ENCODE data around the gene ZNF565. TPM values are rescaled to one million over a fixed set of nuclear protein-coding genes. Genes with fewer than 3 reads are reported as not detected.

The ZNF565 gene
- 2.1 and 2.4 TPM in 2 replicates for total RNA-seq

- Mint-ChIP-seq H3K27ac (no peak within 1 kb of the TSS), H3K36me3 (ENCODE audit: low read depth) (peaks cover 13% of the 10 kb centered on the region), H3K9me3 (peaks cover 9% of the 10 kb centered on the region), H3K4me1 (ENCODE audit: low read depth) (no peaks in the 10 kb centered on the region), H3K4me3 (no peak within 1 kb of the TSS), H3K27me3 (ENCODE audit: insufficient read depth) (no peaks in the 10 kb centered on the region)
- intact Hi-C loops (cut with micrococcal nuclease) = loop anchor here (1.0 to 10.0 kb wide), 23 partner anchors 73 to 1253 kb away; partner anchors contain the start of genes ALKBH6, IGFLR1, TBCB and THAP8
- peak; percentile 94 for DNase-seq (ENCODE audit: low spot score)
Observed at GRCh38 chr19:36214386-36215275, at the start of gene ZNF565, which contains the start of gene ZNF146. ZNF565 (minus strand) TSS chr19:36214665; CDS start chr19:36201985, 12,680 bp downstream. ZNF146 (plus strand) TSS chr19:36215106; CDS start chr19:36236441, 21,335 bp downstream.

GRCh38 chr19:36259211-36259610 is 44.7 kb upstream of the ZNF565 start:
- intact Hi-C loops (cut with micrococcal nuclease) = no loop called here
- Mint-ChIP-seq H3K27ac (no peak overlapping the region), H3K4me3 (no peak overlapping the region), H3K27me3 (ENCODE audit: insufficient read depth) (no peaks in the 10 kb centered on the region), H3K4me1 (ENCODE audit: low read depth) (no peaks in the 10 kb centered on the region), H3K9me3 (peaks cover 20% of the 10 kb centered on the region), H3K36me3 (ENCODE audit: low read depth) (peaks cover 6% of the 10 kb centered on the region)
- DNase-seq (ENCODE audit: low spot score) = no peak

- intact Hi-C loops (cut with micrococcal nuclease) = no loop called here
- DNase-seq (ENCODE audit: low spot score) = no peak
- H3K36me3 Mint-ChIP-seq (ENCODE audit: low read depth) = peaks cover 6% of the 10 kb centered on the region
Observed at GRCh38 chr19:36258028-36258875, 43.8 kb upstream of the ZNF565 start.

GRCh38 chr19:36257520-36257876 is 43.0 kb upstream of the ZNF565 start:
- H3K36me3 Mint-ChIP-seq (ENCODE audit: low read depth) = peaks cover 6% of the 10 kb centered on the region
- no peak for DNase-seq (ENCODE audit: low spot score)
- intact Hi-C loops (cut with micrococcal nuclease) = no loop called here
- no peaks in the 10 kb centered on the region for H3K27me3 Mint-ChIP-seq (ENCODE audit: insufficient read depth)
- peaks cover 20% of the 10 kb centered on the region for H3K9me3 Mint-ChIP-seq
- H3K4me3 Mint-ChIP-seq = no peak overlapping the region
- H3K27ac Mint-ChIP-seq = no peak overlapping the region
- H3K4me1 Mint-ChIP-seq (ENCODE audit: low read depth) = no peaks in the 10 kb centered on the region

More at GRCh38 chr19:36258028-36258875, 43.8 kb upstream of the ZNF565 start:
- Mint-ChIP-seq H3K4me3 (no peak overlapping the region), H3K27me3 (ENCODE audit: insufficient read depth) (no peaks in the 10 kb centered on the region), H3K27ac (no peak overlapping the region), H3K9me3 (peaks cover 20% of the 10 kb centered on the region), H3K4me1 (ENCODE audit: low read depth) (no peaks in the 10 kb centered on the region)

- no peak for DNase-seq (ENCODE audit: low spot score)
- intact Hi-C loops (cut with micrococcal nuclease) = no loop called here
- Mint-ChIP-seq H3K27ac (no peak overlapping the region), H3K27me3 (ENCODE audit: insufficient read depth) (no peaks in the 10 kb centered on the region), H3K4me3 (no peak overlapping the region), H3K36me3 (ENCODE audit: low read depth) (peaks cover 6% of the 10 kb centered on the region), H3K9me3 (peaks cover 25% of the 10 kb centered on the region), H3K4me1 (ENCODE audit: low read depth) (no peaks in the 10 kb centered on the region)
Observed at GRCh38 chr19:36256853-36257519, 42.5 kb upstream of the ZNF565 start.

GRCh38 chr19:36256064-36256463 is 41.6 kb upstream of the ZNF565 start:
- H3K36me3 Mint-ChIP-seq (ENCODE audit: low read depth) = peaks cover 6% of the 10 kb centered on the region
- no peak overlapping the region for H3K4me3 Mint-ChIP-seq
- peaks cover 32% of the 10 kb centered on the region for H3K9me3 Mint-ChIP-seq

GRCh38 chr19:36255316-36255715 is 40.9 kb upstream of the ZNF565 start:
- Mint-ChIP-seq H3K4me1 (ENCODE audit: low read depth) (no peaks in the 10 kb centered on the region), H3K27ac (no peak overlapping the region), H3K27me3 (ENCODE audit: insufficient read depth) (no peaks in the 10 kb centered on the region), H3K4me3 (no peak overlapping the region), H3K36me3 (ENCODE audit: low read depth) (peaks cover 6% of the 10 kb centered on the region), H3K9me3 (peaks cover 32% of the 10 kb centered on the region)
- intact Hi-C loops (cut with micrococcal nuclease) = no loop called here
- DNase-seq (ENCODE audit: low spot score) = no peak

More at GRCh38 chr19:36256064-36256463, 41.6 kb upstream of the ZNF565 start:
- DNase-seq (ENCODE audit: low spot score) = no peak
- Mint-ChIP-seq H3K27me3 (ENCODE audit: insufficient read depth) (no peaks in the 10 kb centered on the region), H3K27ac (peak overlapping the region; percentile 35), H3K4me1 (ENCODE audit: low read depth) (no peaks in the 10 kb centered on the region)
- intact Hi-C loops (cut with micrococcal nuclease) = no loop called here

GRCh38 chr19:36254848-36255247 is 40.4 kb upstream of the ZNF565 start:
- H3K4me1 Mint-ChIP-seq (ENCODE audit: low read depth) = no peaks in the 10 kb centered on the region
- intact Hi-C loops (cut with micrococcal nuclease) = no loop called here
- DNase-seq (ENCODE audit: low spot score) = no peak
- H3K27ac Mint-ChIP-seq = no peak overlapping the region
- no peak overlapping the region for H3K4me3 Mint-ChIP-seq
- peaks cover 32% of the 10 kb centered on the region for H3K9me3 Mint-ChIP-seq
- peaks cover 6% of the 10 kb centered on the region for H3K36me3 Mint-ChIP-seq (ENCODE audit: low read depth)
- H3K27me3 Mint-ChIP-seq (ENCODE audit: insufficient read depth) = no peaks in the 10 kb centered on the region

- intact Hi-C loops (cut with micrococcal nuclease) = no loop called here
Observed at GRCh38 chr19:36252047-36252446, 37.6 kb upstream of the ZNF565 start.

GRCh38 chr19:36246006-36246481 is 31.6 kb upstream of the ZNF565 start:
- no peak overlapping the region for H3K4me3 Mint-ChIP-seq
- no peak for DNase-seq (ENCODE audit: low spot score)
- intact Hi-C loops (cut with micrococcal nuclease) = no loop called here
- H3K36me3 Mint-ChIP-seq (ENCODE audit: low read depth) = peaks cover 3% of the 10 kb centered on the region
- H3K27me3 Mint-ChIP-seq (ENCODE audit: insufficient read depth) = no peaks in the 10 kb centered on the region
- H3K9me3 Mint-ChIP-seq = peaks cover 40% of the 10 kb centered on the region
- H3K27ac Mint-ChIP-seq = no peak overlapping the region
- no peaks in the 10 kb centered on the region for H3K4me1 Mint-ChIP-seq (ENCODE audit: low read depth)

More at GRCh38 chr19:36252047-36252446, 37.6 kb upstream of the ZNF565 start:
- H3K4me1 Mint-ChIP-seq (ENCODE audit: low read depth) = no peaks in the 10 kb centered on the region
- no peak overlapping the region for H3K27ac Mint-ChIP-seq
- no peak for DNase-seq (ENCODE audit: low spot score)
- no peak overlapping the region for H3K4me3 Mint-ChIP-seq
- H3K9me3 Mint-ChIP-seq = peaks cover 35% of the 10 kb centered on the region
- peaks cover 6% of the 10 kb centered on the region for H3K36me3 Mint-ChIP-seq (ENCODE audit: low read depth)
- no peaks in the 10 kb centered on the region for H3K27me3 Mint-ChIP-seq (ENCODE audit: insufficient read depth)

- H3K4me1 Mint-ChIP-seq (ENCODE audit: low read depth) = no peaks in the 10 kb centered on the region
Observed at GRCh38 chr19:36245210-36246005, 30.9 kb upstream of the ZNF565 start.

GRCh38 chr19:36244066-36244465 is 29.6 kb upstream of the ZNF565 start:
- H3K27ac Mint-ChIP-seq = no peak overlapping the region
- no peaks in the 10 kb centered on the region for H3K4me1 Mint-ChIP-seq (ENCODE audit: low read depth)
- no peaks in the 10 kb centered on the region for H3K27me3 Mint-ChIP-seq (ENCODE audit: insufficient read depth)
- H3K9me3 Mint-ChIP-seq = peaks cover 53% of the 10 kb centered on the region
- H3K4me3 Mint-ChIP-seq = no peak overlapping the region
- no peak for DNase-seq (ENCODE audit: low spot score)
- intact Hi-C loops (cut with micrococcal nuclease) = no loop called here
- H3K36me3 Mint-ChIP-seq (ENCODE audit: low read depth) = peaks cover 14% of the 10 kb centered on the region

More at GRCh38 chr19:36245210-36246005, 30.9 kb upstream of the ZNF565 start:
- Mint-ChIP-seq H3K27me3 (ENCODE audit: insufficient read depth) (no peaks in the 10 kb centered on the region), H3K9me3 (peaks cover 40% of the 10 kb centered on the region), H3K36me3 (ENCODE audit: low read depth) (peaks cover 3% of the 10 kb centered on the region), H3K4me3 (no peak overlapping the region), H3K27ac (no peak overlapping the region)
- no peak for DNase-seq (ENCODE audit: low spot score)
- intact Hi-C loops (cut with micrococcal nuclease) = no loop called here
